Hepatic stellate cell (primary cell): ENCODE data around the gene SPOCK1.
A peak's percentile ranks its signal among the peaks of the same experiment; 100 is the strongest.
"Not testable (repeated sequence)": the region's sequence is repeated elsewhere in the genome, so short reads cannot be mapped to it uniquely, and the experiment has no call there.

Source experiments
- DNase-seq: peaks from one replicate; pipeline ENCODE4 v3.0.0; 2011; ENCODE audit warnings: low spot score

SPOCK1 gene

GRCh38 chr5:137498736-137499505, at the start of gene SPOCK1:
SPOCK1 (minus strand) TSS chr5:137499326.
- DNase-seq: peak; percentile 85

- no peak for DNase-seq
These were observed 46.8 kb upstream of the SPOCK1 start for GRCh38 chr5:137545956-137546355.

- DNase-seq: not testable (repeated sequence)
These were observed 36.3 kb upstream of the SPOCK1 start for GRCh38 chr5:137535449-137535848.

- no peak for DNase-seq
These were observed 34.8 kb upstream of the SPOCK1 start for GRCh38 chr5:137533963-137534362.

GRCh38 chr5:137531266-137531665, 32.1 kb upstream of the SPOCK1 start:
- no peak for DNase-seq

- DNase-seq: no peak
These were observed 22.1 kb upstream of the SPOCK1 start for GRCh38 chr5:137521246-137521645.

GRCh38 chr5:137516961-137517360, 17.8 kb upstream of the SPOCK1 start:
- no peak for DNase-seq

GRCh38 chr5:137516251-137516797, 17.2 kb upstream of the SPOCK1 start:
- DNase-seq: no peak

- no peak for DNase-seq
These were observed 16.1 kb upstream of the SPOCK1 start for GRCh38 chr5:137515238-137515637.

GRCh38 chr5:137510671-137511070, 11.5 kb upstream of the SPOCK1 start:
- no peak for DNase-seq

GRCh38 chr5:137507150-137507549, 8.0 kb upstream of the SPOCK1 start:
- DNase-seq: no peak

- DNase-seq: no peak
These were observed 7.2 kb upstream of the SPOCK1 start for GRCh38 chr5:137506296-137506695.

GRCh38 chr5:137504916-137505315, 5.8 kb upstream of the SPOCK1 start:
- no peak for DNase-seq

- no peak for DNase-seq
These were observed 4.3 kb upstream of the SPOCK1 start for GRCh38 chr5:137503456-137503855.

- DNase-seq: no peak
These were observed 3.5 kb upstream of the SPOCK1 start for GRCh38 chr5:137502632-137503031.

GRCh38 chr5:137501846-137502406, 2.8 kb upstream of the SPOCK1 start:
- DNase-seq: peak; percentile 42

- no peak for DNase-seq
These were observed 2.1 kb upstream of the SPOCK1 start for GRCh38 chr5:137501226-137501625.

- no peak for DNase-seq
These were observed 1.6 kb upstream of the SPOCK1 start for GRCh38 chr5:137500615-137501225.

- not testable (repeated sequence) for DNase-seq
These were observed 351 bp upstream of the SPOCK1 start for GRCh38 chr5:137499506-137499847.

- peak; percentile 55 for DNase-seq
These were observed 808 bp downstream of the SPOCK1 start for GRCh38 chr5:137498301-137498735.

- DNase-seq: no peak
These were observed 1.5 kb downstream of the SPOCK1 start for GRCh38 chr5:137497396-137498290.

- no peak for DNase-seq
These were observed 2.2 kb downstream of the SPOCK1 start for GRCh38 chr5:137496919-137497318.
